ENCODE data around the gene VASH1.
"Not testable (repeated sequence)": the region's sequence is repeated elsewhere in the genome, so short reads cannot be mapped to it uniquely, and the experiment has no call there.

The VASH1 gene

GRCh38 chr14:76720382-76720813 lies 40.9 kb upstream of the VASH1 start:
- no peak for DNase-seq
- Histone ChIP-seq H3K27ac (ENCODE audit: insufficient read depth, low read length, poor library complexity, severe bottlenecking) (no peak overlapping the region), H3K4me1 (ENCODE audit: control insufficient read depth, insufficient read depth, low read length, poor library complexity, severe bottlenecking) (no peaks in the 10 kb centered on the region), H3K4me3 (ENCODE audit: insufficient read depth, low read depth, low read length, poor library complexity, severe bottlenecking) (no peak overlapping the region), H3K27me3 (replicated peaks; ENCODE audit: control insufficient read depth, insufficient read depth, low read length, poor library complexity, severe bottlenecking) (no peaks in the 10 kb centered on the region), H3K9me3 (ENCODE audit: control insufficient read depth, low read length) (no peaks in the 10 kb centered on the region), H3K36me3 (ENCODE audit: control insufficient read depth, insufficient read depth, low read length) (no peaks in the 10 kb centered on the region)

- H3K4me1 ChIP-seq (ENCODE audit: control insufficient read depth, insufficient read depth, low read length, poor library complexity, severe bottlenecking); H3K27me3 ChIP-seq (replicated peaks; ENCODE audit: control insufficient read depth, insufficient read depth, low read length, poor library complexity, severe bottlenecking); H3K9me3 ChIP-seq (ENCODE audit: control insufficient read depth, low read length); DNase-seq; H3K27ac ChIP-seq (ENCODE audit: insufficient read depth, low read length, poor library complexity, severe bottlenecking); H3K4me3 ChIP-seq (ENCODE audit: insufficient read depth, low read depth, low read length, poor library complexity, severe bottlenecking); H3K36me3 ChIP-seq (ENCODE audit: control insufficient read depth, insufficient read depth, low read length): not testable (repeated sequence)
Measured at GRCh38 chr14:76721506-76721905, 39.8 kb upstream of the VASH1 start.

GRCh38 chr14:76724651-76725550 lies 36.4 kb upstream of the VASH1 start:
- Histone ChIP-seq H3K4me1 (ENCODE audit: control insufficient read depth, insufficient read depth, low read length, poor library complexity, severe bottlenecking) (no peaks in the 10 kb centered on the region), H3K9me3 (ENCODE audit: control insufficient read depth, low read length) (no peaks in the 10 kb centered on the region), H3K4me3 (ENCODE audit: insufficient read depth, low read depth, low read length, poor library complexity, severe bottlenecking) (no peak overlapping the region), H3K36me3 (ENCODE audit: control insufficient read depth, insufficient read depth, low read length) (no peaks in the 10 kb centered on the region), H3K27ac (ENCODE audit: insufficient read depth, low read length, poor library complexity, severe bottlenecking) (no peak overlapping the region), H3K27me3 (replicated peaks; ENCODE audit: control insufficient read depth, insufficient read depth, low read length, poor library complexity, severe bottlenecking) (no peaks in the 10 kb centered on the region)
- no peak for DNase-seq

DNA sequence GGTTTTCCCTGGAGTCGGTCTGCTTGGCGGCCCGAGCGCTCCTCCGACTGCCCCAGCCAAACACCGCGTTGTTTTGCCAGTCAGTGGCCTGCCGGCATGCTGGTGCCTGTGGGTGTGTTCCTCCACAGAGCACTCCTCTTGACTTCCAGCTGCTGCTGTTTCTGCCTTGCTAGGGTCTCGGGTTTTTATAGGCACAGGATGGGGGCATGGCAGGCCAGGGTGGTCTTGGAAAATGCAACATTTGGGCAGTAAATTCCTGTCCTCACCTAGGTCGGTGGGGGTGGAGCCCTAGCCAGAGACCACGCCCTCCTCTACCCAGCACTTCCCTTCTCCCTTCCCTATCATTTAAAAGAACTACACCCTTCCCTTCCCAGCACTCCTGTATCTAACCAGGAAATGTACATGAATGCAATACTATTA lies 34.7 kb upstream of the VASH1 start:
- Histone ChIP-seq H3K4me3 (ENCODE audit: insufficient read depth, low read depth, low read length, poor library complexity, severe bottlenecking) (no peak overlapping the region), H3K27ac (ENCODE audit: insufficient read depth, low read length, poor library complexity, severe bottlenecking) (no peak overlapping the region), H3K9me3 (ENCODE audit: control insufficient read depth, low read length) (no peaks in the 10 kb centered on the region), H3K36me3 (ENCODE audit: control insufficient read depth, insufficient read depth, low read length) (no peaks in the 10 kb centered on the region), H3K4me1 (ENCODE audit: control insufficient read depth, insufficient read depth, low read length, poor library complexity, severe bottlenecking) (no peaks in the 10 kb centered on the region), H3K27me3 (replicated peaks; ENCODE audit: control insufficient read depth, insufficient read depth, low read length, poor library complexity, severe bottlenecking) (no peaks in the 10 kb centered on the region)
- DNase-seq = no peak

DNA sequence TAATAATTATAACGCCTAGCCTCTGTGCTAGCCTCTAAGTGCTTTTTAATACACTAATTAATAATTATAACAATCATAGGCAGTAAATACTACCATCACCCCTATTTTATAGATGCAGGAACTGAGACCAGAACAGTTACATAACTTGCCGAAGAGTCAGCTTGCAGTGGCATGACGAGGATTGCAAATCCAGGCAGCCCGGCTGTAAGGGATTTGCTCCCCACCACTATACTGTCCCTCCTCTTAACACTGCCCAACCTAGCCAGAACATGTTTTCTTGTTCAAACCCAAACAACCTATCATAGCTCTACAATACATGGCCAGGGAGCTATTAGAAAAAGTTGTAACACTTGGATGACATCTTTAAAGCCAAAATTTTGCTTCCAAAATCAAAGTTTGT lies 33.9 kb upstream of the VASH1 start:
- no peaks in the 10 kb centered on the region for H3K4me1 ChIP-seq (ENCODE audit: control insufficient read depth, insufficient read depth, low read length, poor library complexity, severe bottlenecking)
- H3K4me3 ChIP-seq (ENCODE audit: insufficient read depth, low read depth, low read length, poor library complexity, severe bottlenecking) = no peak overlapping the region
- H3K36me3 ChIP-seq (ENCODE audit: control insufficient read depth, insufficient read depth, low read length) = no peaks in the 10 kb centered on the region
- H3K9me3 ChIP-seq (ENCODE audit: control insufficient read depth, low read length) = no peaks in the 10 kb centered on the region
- DNase-seq = no peak
- H3K27ac ChIP-seq (ENCODE audit: insufficient read depth, low read length, poor library complexity, severe bottlenecking) = no peak overlapping the region
- no peaks in the 10 kb centered on the region for H3K27me3 ChIP-seq (replicated peaks; ENCODE audit: control insufficient read depth, insufficient read depth, low read length, poor library complexity, severe bottlenecking)

DNA sequence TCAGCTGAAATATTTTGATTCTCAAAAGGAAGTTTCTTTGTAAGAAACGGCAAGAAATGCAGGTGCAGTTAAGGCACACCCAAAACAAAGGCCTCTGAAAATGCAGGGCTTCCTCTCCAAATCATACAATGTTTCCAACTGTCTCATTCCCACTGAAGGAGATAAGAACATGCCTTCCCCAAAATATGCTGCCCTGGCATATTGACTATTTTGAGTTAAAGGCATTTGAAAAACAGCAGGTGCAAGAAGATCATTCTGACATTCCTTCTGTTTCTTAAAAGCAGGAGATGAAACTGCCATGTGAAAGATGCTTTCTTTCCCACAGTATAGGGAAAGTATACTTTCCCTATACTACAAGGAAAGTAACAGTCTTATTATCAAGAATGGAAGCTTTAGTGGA lies 33.4 kb upstream of the VASH1 start:
- H3K4me1 ChIP-seq (ENCODE audit: control insufficient read depth, insufficient read depth, low read length, poor library complexity, severe bottlenecking) = no peaks in the 10 kb centered on the region
- no peaks in the 10 kb centered on the region for H3K9me3 ChIP-seq (ENCODE audit: control insufficient read depth, low read length)
- no peaks in the 10 kb centered on the region for H3K36me3 ChIP-seq (ENCODE audit: control insufficient read depth, insufficient read depth, low read length)
- DNase-seq = no peak
- H3K27ac ChIP-seq (ENCODE audit: insufficient read depth, low read length, poor library complexity, severe bottlenecking) = no peak overlapping the region
- H3K4me3 ChIP-seq (ENCODE audit: insufficient read depth, low read depth, low read length, poor library complexity, severe bottlenecking) = no peak overlapping the region
- no peaks in the 10 kb centered on the region for H3K27me3 ChIP-seq (replicated peaks; ENCODE audit: control insufficient read depth, insufficient read depth, low read length, poor library complexity, severe bottlenecking)

DNA sequence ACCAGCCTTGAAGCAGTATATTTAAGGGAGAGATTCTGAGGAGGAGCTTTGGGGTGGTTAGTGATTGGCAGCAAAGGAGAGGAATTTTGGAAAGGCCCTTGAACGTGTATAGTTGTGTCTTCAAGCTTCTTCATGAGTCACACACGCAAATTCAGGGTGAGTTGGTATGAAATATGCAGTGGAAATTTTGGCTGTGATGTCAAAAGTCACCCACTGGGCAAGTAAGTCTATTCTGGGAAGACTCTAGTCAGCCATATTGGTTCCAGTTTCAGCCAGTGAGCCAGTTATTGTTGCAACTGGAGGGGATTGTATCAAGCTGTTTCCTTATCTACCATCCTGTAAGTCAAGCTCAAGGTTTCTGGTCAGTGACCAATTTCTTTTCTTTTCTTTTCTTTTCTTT lies 32.0 kb upstream of the VASH1 start:
- Histone ChIP-seq H3K36me3 (ENCODE audit: control insufficient read depth, insufficient read depth, low read length) (no peaks in the 10 kb centered on the region), H3K9me3 (ENCODE audit: control insufficient read depth, low read length) (no peaks in the 10 kb centered on the region), H3K27ac (ENCODE audit: insufficient read depth, low read length, poor library complexity, severe bottlenecking) (no peak overlapping the region), H3K4me3 (ENCODE audit: insufficient read depth, low read depth, low read length, poor library complexity, severe bottlenecking) (no peak overlapping the region), H3K4me1 (ENCODE audit: control insufficient read depth, insufficient read depth, low read length, poor library complexity, severe bottlenecking) (no peaks in the 10 kb centered on the region), H3K27me3 (replicated peaks; ENCODE audit: control insufficient read depth, insufficient read depth, low read length, poor library complexity, severe bottlenecking) (no peaks in the 10 kb centered on the region)
- no peak for DNase-seq

DNA sequence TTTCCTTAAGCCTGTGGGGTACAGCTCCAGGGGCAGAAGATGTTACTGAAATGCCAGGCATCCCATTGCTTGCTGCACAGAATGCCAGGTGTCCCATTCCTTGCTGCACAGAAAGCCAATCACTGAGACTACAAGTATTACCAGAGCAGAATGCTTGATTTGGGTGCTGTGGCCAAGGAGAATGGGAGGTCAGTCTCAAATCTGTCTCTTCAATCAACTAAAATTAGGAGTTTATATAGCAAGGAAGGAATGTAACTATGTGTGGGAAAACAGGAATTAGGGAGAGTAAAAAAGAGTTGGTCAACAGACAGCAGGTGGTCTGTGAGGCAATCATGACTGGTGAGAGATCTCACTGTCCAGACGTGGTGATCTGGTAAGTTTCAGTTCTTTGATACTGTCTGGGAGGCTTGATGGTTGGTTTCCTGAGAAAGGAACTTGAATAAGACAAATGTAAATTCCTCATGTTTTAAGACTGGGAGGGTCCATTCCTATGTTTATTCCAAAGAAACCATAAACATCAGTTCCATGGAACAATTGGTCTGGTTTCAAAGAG lies 31.2 kb upstream of the VASH1 start:
- no peaks in the 10 kb centered on the region for H3K36me3 ChIP-seq (ENCODE audit: control insufficient read depth, insufficient read depth, low read length)
- H3K4me3 ChIP-seq (ENCODE audit: insufficient read depth, low read depth, low read length, poor library complexity, severe bottlenecking) = no peak overlapping the region
- H3K4me1 ChIP-seq (ENCODE audit: control insufficient read depth, insufficient read depth, low read length, poor library complexity, severe bottlenecking) = no peaks in the 10 kb centered on the region
- no peak for DNase-seq
- H3K27ac ChIP-seq (ENCODE audit: insufficient read depth, low read length, poor library complexity, severe bottlenecking) = no peak overlapping the region
- no peaks in the 10 kb centered on the region for H3K27me3 ChIP-seq (replicated peaks; ENCODE audit: control insufficient read depth, insufficient read depth, low read length, poor library complexity, severe bottlenecking)
- no peaks in the 10 kb centered on the region for H3K9me3 ChIP-seq (ENCODE audit: control insufficient read depth, low read length)

GRCh38 chr14:76734501-76734900 lies 26.8 kb upstream of the VASH1 start:
- H3K9me3 ChIP-seq (ENCODE audit: control insufficient read depth, low read length); H3K27me3 ChIP-seq (replicated peaks; ENCODE audit: control insufficient read depth, insufficient read depth, low read length, poor library complexity, severe bottlenecking); H3K36me3 ChIP-seq (ENCODE audit: control insufficient read depth, insufficient read depth, low read length); H3K4me1 ChIP-seq (ENCODE audit: control insufficient read depth, insufficient read depth, low read length, poor library complexity, severe bottlenecking); DNase-seq; H3K4me3 ChIP-seq (ENCODE audit: insufficient read depth, low read depth, low read length, poor library complexity, severe bottlenecking); H3K27ac ChIP-seq (ENCODE audit: insufficient read depth, low read length, poor library complexity, severe bottlenecking): not testable (repeated sequence)

DNA sequence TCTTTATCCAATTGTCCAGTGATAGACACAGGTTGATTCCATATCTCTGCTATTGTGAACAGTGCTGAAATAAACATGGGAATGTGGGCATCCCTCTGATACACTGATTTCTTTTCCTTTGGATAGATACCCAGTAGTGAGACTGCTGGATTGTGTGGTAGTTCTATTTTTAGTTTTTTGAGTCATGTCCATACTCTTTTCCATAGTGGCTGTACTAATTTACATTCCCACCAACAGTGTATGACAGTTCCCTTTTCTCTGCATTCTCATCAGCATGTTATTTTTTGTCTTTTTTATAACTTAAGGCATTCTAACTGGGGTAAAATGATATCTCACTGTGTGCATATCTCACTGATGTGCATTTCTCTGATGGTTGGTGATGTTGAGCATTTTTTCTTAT lies 24.8 kb upstream of the VASH1 start:
- Histone ChIP-seq H3K9me3 (ENCODE audit: control insufficient read depth, low read length) (no peaks in the 10 kb centered on the region), H3K36me3 (ENCODE audit: control insufficient read depth, insufficient read depth, low read length) (no peaks in the 10 kb centered on the region), H3K4me1 (ENCODE audit: control insufficient read depth, insufficient read depth, low read length, poor library complexity, severe bottlenecking) (no peaks in the 10 kb centered on the region), H3K27me3 (replicated peaks; ENCODE audit: control insufficient read depth, insufficient read depth, low read length, poor library complexity, severe bottlenecking) (no peaks in the 10 kb centered on the region), H3K27ac (ENCODE audit: insufficient read depth, low read length, poor library complexity, severe bottlenecking) (no peak overlapping the region), H3K4me3 (ENCODE audit: insufficient read depth, low read depth, low read length, poor library complexity, severe bottlenecking) (no peak overlapping the region)
- no peak for DNase-seq

All from effector memory CD4-positive, alpha-beta T cell (primary cell).